HepG2 (cell line): ENCODE measurements around the gene TMEM198. TPM values are rescaled to one million over a fixed set of nuclear protein-coding genes. Genes with fewer than 3 reads are reported as not detected.

Experiments
- DZIP1 ChIP-seq: sonication (generic); formaldehyde crosslinking; IDR thresholded peaks from 2 replicates; pipeline ENCODE4 v1.5.0; 2020; ENCODE audit warnings: mild to moderate bottlenecking, missing genetic modification reagents
- ELK4 ChIP-seq: sonication (generic); formaldehyde crosslinking; IDR thresholded peaks from 2 replicates; pipeline ENCODE4 v1.9.0; 2021; ENCODE audit warnings: missing genetic modification reagents, borderline replicate concordance
- FLYWCH1 ChIP-seq: sonication (generic); formaldehyde crosslinking; IDR thresholded peaks from 2 replicates; pipeline ENCODE4 v1.8.1; 2023; ENCODE audit warnings: mild to moderate bottlenecking, missing genetic modification reagents
- JUND ChIP-seq: sonication (generic); formaldehyde crosslinking; IDR thresholded peaks from 2 replicates; pipeline ENCODE4 v1.8.0; 2022; ENCODE audit warnings: mild to moderate bottlenecking, missing genetic modification reagents
- MAFK ChIP-seq, 2 experiments: IDR thresholded peaks in 1 of 2; conservative IDR thresholded peaks in 1 of 2; 2 replicates each; pipeline ENCODE4 v1.6.1; 2011; ENCODE audit warnings: improper control_type of control experiment in 2 of 2, low read length in 2 of 2
- NRL ChIP-seq: sonication (generic); formaldehyde crosslinking; IDR thresholded peaks from 2 replicates; pipeline ENCODE4 v1.5.0; 2020; ENCODE audit warnings: missing genetic modification reagents, mild to moderate bottlenecking, moderate library complexity, borderline replicate concordance
- PBX3 ChIP-seq: sonication (generic); formaldehyde crosslinking; IDR thresholded peaks from 2 replicates; pipeline ENCODE4 v1.8.1; 2023; ENCODE audit warnings: missing genetic modification reagents, inconsistent platforms, borderline replicate concordance
- PTBP1 ChIP-seq: fragments of 200-400 bp; formaldehyde crosslinking; IDR thresholded peaks from 2 replicates; pipeline ENCODE4 v1.6.1; 2018; ENCODE audit warnings: low read length, low read depth; ENCODE audit not compliant: poor library complexity, severe bottlenecking
- ZBTB49 ChIP-seq: sonication (generic); formaldehyde crosslinking; IDR thresholded peaks from 2 replicates; pipeline ENCODE4 v1.4.0; 2020; ENCODE audit warnings: missing genetic modification reagents, borderline replicate concordance
- ZFP1 ChIP-seq: IDR thresholded peaks from 2 replicates; pipeline ENCODE4 v1.6.1; 2016
- ZNF225 ChIP-seq: sonication (generic); formaldehyde crosslinking; IDR thresholded peaks from 2 replicates; pipeline ENCODE4 v1.4.0; 2020; ENCODE audit warnings: mild to moderate bottlenecking, missing genetic modification reagents
- ZNF30 ChIP-seq: sonication (generic); formaldehyde crosslinking; IDR thresholded peaks from 2 replicates; pipeline ENCODE4 v1.5.0; 2020; ENCODE audit warnings: mild to moderate bottlenecking, missing genetic modification reagents
- ZNF317 ChIP-seq: sonication (generic); formaldehyde crosslinking; IDR thresholded peaks from 2 replicates; pipeline ENCODE4 v1.5.0; 2020; ENCODE audit warnings: mild to moderate bottlenecking, missing genetic modification reagents
- ZNF335 ChIP-seq: sonication (generic); formaldehyde crosslinking; IDR thresholded peaks from 2 replicates; pipeline ENCODE4 v1.4.0; 2020; ENCODE audit warnings: missing genetic modification reagents
- ZNF383 ChIP-seq: sonication (generic); formaldehyde crosslinking; IDR thresholded peaks from 2 replicates; pipeline ENCODE4 v1.4.0; 2020; ENCODE audit warnings: missing genetic modification reagents, mild to moderate bottlenecking, borderline replicate concordance
- ZNF414 ChIP-seq: sonication (generic); formaldehyde crosslinking; IDR thresholded peaks from 2 replicates; pipeline ENCODE4 v1.5.0; 2020; ENCODE audit warnings: missing genetic modification reagents
- polyA plus RNA-seq, 8 experiments: library from polyadenylated mRNA; depleted of rRNA in 3 of 8; stranded (reverse) in 7 of 8; unstranded in 1 of 8; fragments of >200 nt; fragmentation: Illumina TruSeq in 4 of 8; extraction: Trizol in 4 of 8; gene quantifications; 2 replicates each; pipeline versions ENCODE4 v1.2.1 to v1.2.3, GENCODE V29; 2011 to 2016; ENCODE audit warnings: low read depth in 4 of 8, missing spikeins in 1 of 8, mixed read lengths in 1 of 8; ENCODE audit not compliant: insufficient read depth in 1 of 8
- total RNA-seq, 5 experiments: library from RNA; depleted of rRNA; stranded (reverse); fragments of >200 nt; fragmentation: Illumina TruSeq; extraction: Trizol; gene quantifications; 2 replicates each; pipeline ENCODE4 v1.2.3, GENCODE V29; 2016; ENCODE audit warnings: low read depth in 1 of 5

TMEM198 gene
- total and polyA plus RNA-seq, 2 of the 13 experiments (the other 11 are each of a cell fraction or from before 2014, with no cell fraction given), result 17.3 to 23.5 TPM

GRCh38 chr2:219597552-219598307, 53.9 kb downstream of the TMEM198 start, which contains the start of gene STK11IP (continued):
- TF ChIP-seq ZNF414 (CRISPR knock-in tag), result no peak
- peak; percentile 86; the same call in 1 of the 2 replicates for TF ChIP-seq NRL (CRISPR knock-in tag)
- TF ChIP-seq ZFP1 (CRISPR knock-in tag), result peak; percentile 29; the same call in 1 of the 2 replicates
- no peak for TF ChIP-seq PBX3
- TF ChIP-seq ZNF30 (CRISPR knock-in tag), result no peak
- TF ChIP-seq ZNF335 (CRISPR knock-in tag), result peak; percentile 86
- 0 out of 2 replicates have a peak, but pooled peaks have one; percentile 54 for TF ChIP-seq ZNF317
- TF ChIP-seq ZNF383 (CRISPR knock-in tag), result peak; percentile 80; the same call in 1 of the 2 replicates
- TF ChIP-seq ELK4 (CRISPR knock-in tag), result no peak; the same call in 1 of the 2 replicates
- 0 out of 2 replicates have a peak, but pooled peaks have one; percentile 37 for TF ChIP-seq JUND (CRISPR knock-in tag)
- TF ChIP-seq FLYWCH1, result no peak
- no peak for TF ChIP-seq PTBP1
- TF ChIP-seq ZBTB49 (CRISPR knock-in tag), result no peak
- peak; percentile 46; the same call in 1 of the 2 replicates for TF ChIP-seq ZNF225 (CRISPR knock-in tag)
- TF ChIP-seq DZIP1, result no peak
- TF ChIP-seq MAFK (conservative IDR thresholded peaks at IDR 0.05 in 1 of 2, IDR thresholded peaks at IDR 0.05 in 1 of 2; ENCODE audit: low read length in 2 of 2), result no peak
